Measurements from ENCODE around the gene CRNN. TPM values are rescaled to one million over a fixed set of nuclear protein-coding genes. Genes with fewer than 3 reads are reported as not detected.

The CRNN gene
- total RNA-seq, 2 experiments from 2014 or later, result not detected

DNA sequence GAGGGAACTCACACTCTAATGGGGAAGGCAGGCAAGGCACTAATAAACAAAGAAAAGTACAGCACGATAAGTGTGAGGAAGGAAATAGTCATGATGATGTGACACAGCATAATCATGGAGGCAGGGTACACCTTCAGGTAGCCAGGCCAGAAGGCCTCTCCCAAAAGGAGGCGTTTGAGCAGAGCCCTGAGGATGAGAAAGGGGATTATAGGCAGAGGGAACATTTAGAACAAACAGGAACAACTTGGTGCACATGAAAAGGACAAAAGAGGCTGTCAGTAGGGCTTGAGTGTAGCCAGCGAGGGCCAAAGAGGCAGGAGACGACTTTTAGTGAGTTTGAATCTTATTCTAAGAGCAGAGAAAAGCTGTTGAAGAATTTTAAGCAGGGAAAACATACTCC lies 33.4 kb upstream of the CRNN start:
- intact Hi-C loops (cut with DNase I, micrococcal nuclease), result no loop called here
- TF ChIP-seq, protein P1, sequence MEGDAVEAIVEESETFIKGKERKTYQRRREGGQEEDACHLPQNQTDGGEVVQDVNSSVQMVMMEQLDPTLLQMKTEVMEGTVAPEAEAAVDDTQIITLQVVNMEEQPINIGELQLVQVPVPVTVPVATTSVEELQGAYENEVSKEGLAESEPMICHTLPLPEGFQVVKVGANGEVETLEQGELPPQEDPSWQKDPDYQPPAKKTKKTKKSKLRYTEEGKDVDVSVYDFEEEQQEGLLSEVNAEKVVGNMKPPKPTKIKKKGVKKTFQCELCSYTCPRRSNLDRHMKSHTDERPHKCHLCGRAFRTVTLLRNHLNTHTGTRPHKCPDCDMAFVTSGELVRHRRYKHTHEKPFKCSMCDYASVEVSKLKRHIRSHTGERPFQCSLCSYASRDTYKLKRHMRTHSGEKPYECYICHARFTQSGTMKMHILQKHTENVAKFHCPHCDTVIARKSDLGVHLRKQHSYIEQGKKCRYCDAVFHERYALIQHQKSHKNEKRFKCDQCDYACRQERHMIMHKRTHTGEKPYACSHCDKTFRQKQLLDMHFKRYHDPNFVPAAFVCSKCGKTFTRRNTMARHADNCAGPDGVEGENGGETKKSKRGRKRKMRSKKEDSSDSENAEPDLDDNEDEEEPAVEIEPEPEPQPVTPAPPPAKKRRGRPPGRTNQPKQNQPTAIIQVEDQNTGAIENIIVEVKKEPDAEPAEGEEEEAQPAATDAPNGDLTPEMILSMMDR (IDR thresholded peaks at IDR 0.05), result no peak

DNA sequence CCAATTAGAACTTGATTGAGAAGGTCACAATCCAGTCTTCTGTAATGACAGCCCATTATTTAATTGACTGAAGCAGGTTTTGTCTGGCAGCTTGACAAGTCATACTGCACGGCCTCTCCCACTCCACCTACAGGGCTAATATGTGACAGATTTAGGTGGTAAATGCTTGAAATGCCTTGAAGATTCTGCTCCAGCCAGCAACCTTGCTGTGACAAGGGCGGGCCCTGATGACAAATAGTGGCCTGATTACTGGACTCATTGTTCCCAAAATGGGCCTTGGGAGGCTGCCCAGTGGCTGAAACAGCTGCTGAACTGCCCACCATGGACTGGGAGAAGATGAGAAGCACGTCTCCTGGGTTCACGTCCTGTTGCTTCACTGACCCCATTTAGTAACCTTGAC lies 30.0 kb upstream of the CRNN start:
- POLR2A ChIA-PET, result no interaction called here
- intact Hi-C loops (cut with DNase I, micrococcal nuclease), result loop anchor here (5.0 kb wide), 3 partner anchors 47 to 392 kb away; no protein-coding TSS in a partner anchor

More for the DNA sequence above, 33.4 kb upstream of the CRNN start:
- Mint-ChIP-seq H3K4me1 (ENCODE audit: low read depth) (no peaks in the 10 kb centered on the region), H3K27me3 (no peaks in the 10 kb centered on the region), H3K36me3 (ENCODE audit: low read depth) (no peaks in the 10 kb centered on the region), H3K9me3 (no peaks in the 10 kb centered on the region), H3K27ac (no peak overlapping the region), H3K4me3 (no peak overlapping the region)
- POLR2A ChIA-PET, result interaction anchor here (1.5 kb wide), 1 partner anchor 11 kb away, joined by 4 read pairs; no protein-coding TSS in a partner anchor
- Histone ChIP-seq H3K27ac (ENCODE audit: low read depth in 1 of 2, low read length in 2 of 2) (no peak overlapping the region), H3K36me3 (ENCODE audit: insufficient read depth, low read length) (no peaks in the 10 kb centered on the region), H3K27me3 (ENCODE audit: control insufficient read depth in 1 of 2, insufficient read depth in 2 of 2, low read length in 2 of 2) (no peaks in the 10 kb centered on the region), H3K4me3 (ENCODE audit: low read length) (no peak overlapping the region), H3K9me3 (ENCODE audit: control insufficient read depth in 1 of 2, insufficient read depth in 1 of 2, low read length in 2 of 2) (no peaks in the 10 kb centered on the region), H3K4me1 (ENCODE audit: insufficient read depth, low read length) (no peaks in the 10 kb centered on the region)
- CTCF ChIA-PET, result interaction anchor here (3.2 kb wide), 1 partner anchor 11 kb away, joined by 20 read pairs; no protein-coding TSS in a partner anchor
- ATAC-seq (ENCODE audit: poor library complexity) (no peak), DNase-seq (no peak)

GRCh38 chr1:152442765-152443164 lies 28.7 kb upstream of the CRNN start:
- CTCF ChIA-PET, result no interaction called here
- no peak overlapping the region for H3K4me3 Mint-ChIP-seq
- no peak for DNase-seq
- TF ChIP-seq, protein P1 (IDR thresholded peaks at IDR 0.05), result no peak
- H3K9me3 Mint-ChIP-seq, result no peaks in the 10 kb centered on the region
- peaks cover 5% of the 10 kb centered on the region for H3K4me1 Mint-ChIP-seq (ENCODE audit: low read depth)
- ATAC-seq (ENCODE audit: poor library complexity), result no peak
- no peaks in the 10 kb centered on the region for H3K9me3 ChIP-seq (ENCODE audit: control insufficient read depth in 1 of 2, insufficient read depth in 1 of 2, low read length in 2 of 2)
- H3K27me3 Mint-ChIP-seq, result peaks cover 2% of the 10 kb centered on the region
- H3K4me3 ChIP-seq (ENCODE audit: low read length), result no peak overlapping the region
- no peak overlapping the region for H3K27ac Mint-ChIP-seq
- peaks cover 7% of the 10 kb centered on the region for H3K4me1 ChIP-seq (ENCODE audit: insufficient read depth, low read length)
- H3K27me3 ChIP-seq (ENCODE audit: control insufficient read depth in 1 of 2, insufficient read depth in 2 of 2, low read length in 2 of 2), result peaks cover 0 to 4% of the 10 kb centered on the region in 2 experiments
- intact Hi-C loops (cut with DNase I, micrococcal nuclease), result loop anchor here (5.0 kb wide), 3 partner anchors 45 to 390 kb away; no protein-coding TSS in a partner anchor
- no peaks in the 10 kb centered on the region for H3K36me3 ChIP-seq (ENCODE audit: insufficient read depth, low read length)
- H3K36me3 Mint-ChIP-seq (ENCODE audit: low read depth), result no peaks in the 10 kb centered on the region
- POLR2A ChIA-PET, result no interaction called here
- H3K27ac ChIP-seq (ENCODE audit: low read depth in 1 of 2, low read length in 2 of 2), result no peak overlapping the region

More for the DNA sequence above, 30.0 kb upstream of the CRNN start:
- DNase-seq (no peak), ATAC-seq (ENCODE audit: poor library complexity) (no peak)
- H3K36me3 Mint-ChIP-seq (ENCODE audit: low read depth), result no peaks in the 10 kb centered on the region
- H3K4me1 ChIP-seq (ENCODE audit: insufficient read depth, low read length), result peaks cover 7% of the 10 kb centered on the region
- H3K27me3 ChIP-seq (ENCODE audit: control insufficient read depth in 1 of 2, insufficient read depth in 2 of 2, low read length in 2 of 2), result no peaks in the 10 kb centered on the region
- CTCF ChIA-PET, result no interaction called here
- no peaks in the 10 kb centered on the region for H3K9me3 Mint-ChIP-seq
- no peaks in the 10 kb centered on the region for H3K9me3 ChIP-seq (ENCODE audit: control insufficient read depth in 1 of 2, insufficient read depth in 1 of 2, low read length in 2 of 2)
- peaks cover 5% of the 10 kb centered on the region for H3K4me1 Mint-ChIP-seq (ENCODE audit: low read depth)
- no peaks in the 10 kb centered on the region for H3K27me3 Mint-ChIP-seq
- H3K27ac Mint-ChIP-seq, result no peak overlapping the region
- H3K4me3 ChIP-seq (ENCODE audit: low read length), result no peak overlapping the region
- TF ChIP-seq, protein P1 (IDR thresholded peaks at IDR 0.05), result no peak
- no peak overlapping the region for H3K4me3 Mint-ChIP-seq
- no peak overlapping the region for H3K27ac ChIP-seq (ENCODE audit: low read depth in 1 of 2, low read length in 2 of 2)
- no peaks in the 10 kb centered on the region for H3K36me3 ChIP-seq (ENCODE audit: insufficient read depth, low read length)

Data from CD4-positive, alpha-beta T cell (primary cell).